Breast epithelium (tissue), 4 donors: ENCODE results near the gene TMC8. TPM values are rescaled to one million over a fixed set of nuclear protein-coding genes. Genes with fewer than 3 reads are reported as not detected.
A peak's percentile ranks its signal among the peaks of the same experiment; 100 is the strongest.

Experiments
- DNase-seq, 2 donors: peaks; one replicate each; pipeline ENCODE4 v3.0.0-alpha.2; 2019; ENCODE audit warnings: low spot score in 2 of 2
- H3K27ac ChIP-seq, 2 donors: fragments of 200-600 bp; sonication (generic) in 1 of 2; one replicate each; pipeline ENCODE4 v1.5.1; 2016 to 2019; ENCODE audit warnings: mild to moderate bottlenecking in 1 of 2
- H3K27me3 ChIP-seq, 2 donors: fragments of 200-600 bp; sonication (generic) in 1 of 2; one replicate each; pipeline versions ENCODE4 v1.5.1 to v1.6.0; 2017 to 2019; ENCODE audit warnings: control low read depth in 1 of 2, mild to moderate bottlenecking in 1 of 2
- H3K36me3 ChIP-seq: fragments of 200-600 bp; one replicate; pipeline ENCODE4 v1.5.1; 2019
- H3K4me1 ChIP-seq, 2 donors: fragments of 200-600 bp; sonication (generic); one replicate each; pipeline ENCODE4 v1.5.1; 2016 to 2019; ENCODE audit warnings: control low read depth in 1 of 2
- H3K4me3 ChIP-seq, 3 donors: fragments of 200-600 bp; sonication (generic); 1 replicate in 2 of 3; 2 replicates in 1 of 3; pipeline ENCODE4 v1.5.1; 2016 to 2019; ENCODE audit warnings: mild to moderate bottlenecking in 3 of 3, moderate library complexity in 2 of 3
- H3K9me3 ChIP-seq, 2 donors: fragments of 200-600 bp; sonication (generic) in 1 of 2; one replicate each; pipeline ENCODE4 v1.5.1; 2016 to 2019; ENCODE audit warnings: control low read depth in 1 of 2
- CTCF ChIP-seq, 3 donors: fragments of 450-650 bp; IDR thresholded peaks; one replicate each; pipeline ENCODE4 v1.5.1; 2016 to 2017; ENCODE audit warnings: antibody characterized with exemption in 3 of 3, mild to moderate bottlenecking in 3 of 3, moderate library complexity in 3 of 3
- POLR2A ChIP-seq: fragments of 450-650 bp; IDR thresholded peaks from one replicate; pipeline ENCODE4 v1.6.1; 2016; ENCODE audit warnings: antibody characterized with exemption, mild to moderate bottlenecking, moderate library complexity
- POLR2AphosphoS5 ChIP-seq, 3 donors: sonication (generic); formaldehyde crosslinking; IDR thresholded peaks; one replicate each; pipeline ENCODE4 v1.6.1; 2017; ENCODE audit warnings: antibody characterized with exemption in 3 of 3
- intact Hi-C: fragments of 100-400 bp; cut with DNase I; formaldehyde crosslinking; loops from one replicate; pipeline ENCODE4 v1.15.1; 2023; ENCODE audit warnings: low total_unique reads
- total RNA-seq, 3 donors: library from RNA; depleted of rRNA; stranded (reverse); fragments of >200 nt; gene quantifications; one replicate each; pipeline ENCODE4 v1.1.0, GENCODE V29; 2016

The TMC8 gene
- total RNA-seq, 3 donors from 2014 or later = 4.2 to 9.9 (median 8.8) TPM

GRCh38 chr17:78121801-78122215 lies 8.8 kb upstream of the TMC8 start:
- no peaks in the 10 kb centered on the region for H3K9me3 ChIP-seq
- H3K4me1 ChIP-seq = no peaks in the 10 kb centered on the region
- H3K27ac ChIP-seq = no peak overlapping the region
- TF ChIP-seq POLR2A (no peak), CTCF (IDR thresholded peaks at IDR 0.05) (no peak), POLR2AphosphoS5 (IDR thresholded peaks at IDR 0.05) (no peak)
- H3K4me3 ChIP-seq = no peak overlapping the region
- no peak for DNase-seq
- intact Hi-C loops = no loop called here
- peaks cover 3% of the 10 kb centered on the region for H3K36me3 ChIP-seq
- H3K27me3 ChIP-seq = no peaks in the 10 kb centered on the region

GRCh38 chr17:78122216-78122930 lies 8.2 kb upstream of the TMC8 start:
- H3K36me3 ChIP-seq = peaks cover 3% of the 10 kb centered on the region

GRCh38 chr17:78122931-78123249 lies 7.7 kb upstream of the TMC8 start:
- H3K9me3 ChIP-seq = no peaks in the 10 kb centered on the region
- H3K36me3 ChIP-seq = peaks cover 3% of the 10 kb centered on the region
- no peak overlapping the region for H3K27ac ChIP-seq
- no peaks in the 10 kb centered on the region for H3K27me3 ChIP-seq
- TF ChIP-seq CTCF (IDR thresholded peaks at IDR 0.05) (no peak), POLR2AphosphoS5 (IDR thresholded peaks at IDR 0.05) (no peak), POLR2A (no peak)
- no peaks in the 10 kb centered on the region for H3K4me1 ChIP-seq
- H3K4me3 ChIP-seq = no peak overlapping the region
- DNase-seq = no peak
- intact Hi-C loops = no loop called here

More at GRCh38 chr17:78122216-78122930, 8.2 kb upstream of the TMC8 start:
- DNase-seq = no peak
- no peak overlapping the region for H3K27ac ChIP-seq
- H3K4me1 ChIP-seq = no peaks in the 10 kb centered on the region
- TF ChIP-seq CTCF (IDR thresholded peaks at IDR 0.05) = no peak
- no peak for TF ChIP-seq POLR2AphosphoS5 (IDR thresholded peaks at IDR 0.05)
- no peak for TF ChIP-seq POLR2A
- no peak overlapping the region for H3K4me3 ChIP-seq
- H3K9me3 ChIP-seq = no peaks in the 10 kb centered on the region
- intact Hi-C loops = no loop called here
- no peaks in the 10 kb centered on the region for H3K27me3 ChIP-seq

- Histone ChIP-seq H3K27me3 (no peaks in the 10 kb centered on the region), H3K27ac (no peak overlapping the region), H3K4me3 (no peak overlapping the region), H3K36me3 (peaks cover 3% of the 10 kb centered on the region), H3K9me3 (no peaks in the 10 kb centered on the region), H3K4me1 (no peaks in the 10 kb centered on the region)
- intact Hi-C loops = no loop called here
- no peak for DNase-seq
- TF ChIP-seq POLR2A (no peak), POLR2AphosphoS5 (IDR thresholded peaks at IDR 0.05) (no peak), CTCF (IDR thresholded peaks at IDR 0.05) (no peak)
These were observed 7.2 kb upstream of the TMC8 start for GRCh38 chr17:78123258-78123929.

- peaks cover 3% of the 10 kb centered on the region for H3K36me3 ChIP-seq
- H3K9me3 ChIP-seq = no peaks in the 10 kb centered on the region
- H3K4me1 ChIP-seq = no peaks in the 10 kb centered on the region
- no peak for DNase-seq
- TF ChIP-seq CTCF (IDR thresholded peaks at IDR 0.05) (no peak), POLR2A (no peak), POLR2AphosphoS5 (IDR thresholded peaks at IDR 0.05) (no peak)
- no peak overlapping the region for H3K4me3 ChIP-seq
- intact Hi-C loops = no loop called here
- H3K27ac ChIP-seq = peak overlapping the region in 1 of 2 donors; percentile 90
- H3K27me3 ChIP-seq = no peaks in the 10 kb centered on the region
These were observed 6.3 kb upstream of the TMC8 start for GRCh38 chr17:78124081-78124835.
